ENCODE data around the gene SLC9A8. TPM values are rescaled to one million over a fixed set of nuclear protein-coding genes. Genes with fewer than 3 reads are reported as not detected.

The SLC9A8 gene
- total RNA-seq, 3 donors from 2014 or later: 15.9 to 26.9 (median 16.3) TPM

GRCh38 chr20:49880177-49880576 is 67.5 kb downstream of the SLC9A8 start:
- intact Hi-C loops (cut with DNase I, micrococcal nuclease): no loop called here
- DNase-seq: no peak
- Histone ChIP-seq H3K4me1 (ENCODE audit: low read depth) (no peaks in the 10 kb centered on the region), H3K9me3 (no peaks in the 10 kb centered on the region), H3K4me3 (no peak overlapping the region), H3K36me3 (ENCODE audit: low read depth) (no peaks in the 10 kb centered on the region)
- no peak for ATAC-seq
- no peak for TF ChIP-seq CTCF (IDR thresholded peaks at IDR 0.05)

- no peak for ATAC-seq
- no peak for TF ChIP-seq CTCF (IDR thresholded peaks at IDR 0.05)
- intact Hi-C loops (cut with DNase I, micrococcal nuclease): no loop called here
- Histone ChIP-seq H3K4me1 (ENCODE audit: low read depth) (no peaks in the 10 kb centered on the region), H3K9me3 (no peaks in the 10 kb centered on the region), H3K4me3 (no peak overlapping the region), H3K36me3 (ENCODE audit: low read depth) (no peaks in the 10 kb centered on the region)
- no peak for DNase-seq
Measured at GRCh38 chr20:49880724-49881445, 68.3 kb downstream of the SLC9A8 start.

GRCh38 chr20:49882171-49882970 is 69.7 kb downstream of the SLC9A8 start:
- Histone ChIP-seq H3K4me1 (ENCODE audit: low read depth) (no peaks in the 10 kb centered on the region), H3K4me3 (no peak overlapping the region), H3K9me3 (no peaks in the 10 kb centered on the region), H3K36me3 (ENCODE audit: low read depth) (no peaks in the 10 kb centered on the region)
- ATAC-seq: no peak
- intact Hi-C loops (cut with DNase I, micrococcal nuclease): no loop called here
- TF ChIP-seq CTCF (IDR thresholded peaks at IDR 0.05): no peak
- no peak for DNase-seq

DNA sequence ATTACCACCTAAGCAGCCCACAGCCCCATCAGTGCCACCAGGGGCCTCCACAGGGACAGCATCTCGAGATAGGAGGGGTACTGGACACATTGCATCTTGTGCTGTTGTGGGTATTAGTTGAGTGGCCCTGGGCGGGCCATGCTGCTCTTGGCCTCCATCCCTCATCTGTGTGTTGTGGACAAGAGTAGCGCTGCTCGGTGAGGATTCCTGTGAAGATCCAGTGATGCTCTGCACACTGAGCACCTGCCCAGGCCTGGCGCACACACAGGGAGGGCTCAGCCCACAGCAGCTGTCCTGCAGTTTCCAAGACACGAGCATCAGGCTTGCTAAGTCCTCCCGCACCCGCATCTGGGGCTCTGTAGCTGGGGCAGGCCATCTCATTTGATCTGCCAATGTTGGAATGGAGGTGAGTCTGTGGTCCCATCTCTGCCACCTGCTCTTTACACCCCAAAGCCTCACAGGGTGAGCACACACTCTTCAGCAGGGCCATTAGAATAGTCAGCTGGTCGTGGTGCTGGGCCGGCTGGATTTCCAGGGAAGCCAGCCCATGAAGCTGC is 70.7 kb downstream of the SLC9A8 start:
- H3K36me3 ChIP-seq (ENCODE audit: low read depth): no peaks in the 10 kb centered on the region
- intact Hi-C loops (cut with DNase I, micrococcal nuclease): no loop called here
- no peak for DNase-seq

More for the DNA sequence above, 70.7 kb downstream of the SLC9A8 start:
- no peak for ATAC-seq
- Histone ChIP-seq H3K9me3 (no peaks in the 10 kb centered on the region), H3K4me3 (no peak overlapping the region), H3K4me1 (ENCODE audit: low read depth) (no peaks in the 10 kb centered on the region)
- no peak for TF ChIP-seq CTCF (IDR thresholded peaks at IDR 0.05)
